ENCODE measurements around the gene CX3CL1.

The CX3CL1 gene

DNA sequence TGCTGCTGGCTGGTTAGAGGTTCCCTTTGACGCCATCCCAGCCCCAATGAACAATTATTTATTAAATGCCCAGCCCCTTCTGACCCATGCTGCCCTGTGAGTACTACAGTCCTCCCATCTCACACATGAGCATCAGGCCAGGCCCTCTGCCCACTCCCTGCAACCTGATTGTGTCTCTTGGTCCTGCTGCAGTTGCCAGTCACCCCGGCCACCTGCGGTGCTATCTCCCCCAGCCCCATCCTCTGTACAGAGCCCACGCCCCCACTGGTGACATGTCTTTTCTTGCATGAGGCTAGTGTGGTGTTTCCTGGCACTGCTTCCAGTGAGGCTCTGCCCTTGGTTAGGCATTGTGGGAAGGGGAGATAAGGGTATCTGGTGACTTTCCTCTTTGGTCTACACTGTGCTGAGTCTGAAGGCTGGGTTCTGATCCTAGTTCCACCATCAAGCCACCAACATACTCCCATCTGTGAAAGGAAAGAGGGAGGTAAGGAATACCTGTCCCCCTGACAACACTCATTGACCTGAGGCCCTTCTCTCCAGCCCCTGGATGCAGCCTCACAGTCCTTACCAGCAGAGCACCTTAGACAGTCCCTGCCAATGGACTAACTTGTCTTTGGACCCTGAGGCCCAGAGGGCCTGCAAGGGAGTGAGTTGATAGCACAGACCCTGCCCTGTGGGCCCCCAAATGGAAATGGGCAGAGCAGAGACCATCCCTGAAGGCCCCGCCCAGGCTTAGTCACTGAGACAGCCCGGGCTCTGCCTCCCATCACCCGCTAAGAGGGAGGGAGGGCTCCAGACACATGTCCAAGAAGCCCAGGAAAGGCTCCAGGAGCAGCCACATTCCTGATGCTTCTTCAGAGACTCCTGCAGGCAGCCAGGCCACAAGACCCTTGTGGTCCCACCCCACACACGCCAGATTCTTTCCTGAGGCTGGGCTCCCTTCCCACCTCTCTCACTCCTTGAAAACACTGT, 11.3 kb downstream of the CX3CL1 start:
- no peak overlapping the region for H3K4me3 Mint-ChIP-seq
- no peak for DNase-seq
- CTCF ChIA-PET = no interaction called here
- H3K27me3 Mint-ChIP-seq = peaks cover 16% of the 10 kb centered on the region
- H3K4me1 Mint-ChIP-seq = no peaks in the 10 kb centered on the region
- no peaks in the 10 kb centered on the region for H3K36me3 Mint-ChIP-seq
- H3K27ac Mint-ChIP-seq = no peak overlapping the region
- H3K9me3 Mint-ChIP-seq = no peaks in the 10 kb centered on the region

DNA sequence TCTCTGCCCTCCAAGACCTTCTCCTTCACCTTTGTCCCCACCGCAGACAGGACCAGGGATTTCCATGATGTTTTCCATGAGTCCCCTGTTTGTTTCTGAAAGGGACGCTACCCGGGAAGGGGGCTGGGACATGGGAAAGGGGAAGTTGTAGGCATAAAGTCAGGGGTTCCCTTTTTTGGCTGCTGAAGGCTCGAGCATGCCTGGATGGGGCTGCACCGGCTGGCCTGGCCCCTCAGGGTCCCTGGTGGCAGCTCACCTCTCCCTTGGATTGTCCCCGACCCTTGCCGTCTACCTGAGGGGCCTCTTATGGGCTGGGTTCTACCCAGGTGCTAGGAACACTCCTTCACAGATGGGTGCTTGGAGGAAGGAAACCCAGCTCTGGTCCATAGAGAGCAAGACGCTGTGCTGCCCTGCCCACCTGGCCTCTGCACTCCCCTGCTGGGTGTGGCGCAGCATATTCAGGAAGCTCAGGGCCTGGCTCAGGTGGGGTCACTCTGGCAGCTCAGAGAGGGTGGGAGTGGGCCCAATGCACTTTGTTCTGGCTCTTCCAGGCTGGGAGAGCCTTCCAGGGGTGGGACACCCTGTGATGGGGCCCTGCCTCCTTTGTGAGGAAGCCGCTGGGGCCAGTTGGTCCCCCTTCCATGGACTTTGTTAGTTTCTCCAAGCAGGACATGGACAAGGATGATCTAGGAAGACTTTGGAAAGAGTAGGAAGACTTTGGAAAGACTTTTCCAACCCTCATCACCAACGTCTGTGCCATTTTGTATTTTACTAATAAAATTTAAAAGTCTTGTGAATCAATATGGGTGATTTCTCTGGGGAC, 12.2 kb downstream of the CX3CL1 start:
- CTCF ChIA-PET = no interaction called here

GRCh38 chr16:57385083-57385482, 12.8 kb downstream of the CX3CL1 start:
- Mint-ChIP-seq H3K4me3 (no peak overlapping the region), H3K36me3 (no peaks in the 10 kb centered on the region), H3K4me1 (no peaks in the 10 kb centered on the region), H3K27ac (no peak overlapping the region), H3K9me3 (no peaks in the 10 kb centered on the region), H3K27me3 (peaks cover 16% of the 10 kb centered on the region)
- DNase-seq = no peak
- CTCF ChIA-PET = no interaction called here

More for the DNA sequence above, 12.2 kb downstream of the CX3CL1 start:
- DNase-seq = no peak
- Mint-ChIP-seq H3K27me3 (peaks cover 16% of the 10 kb centered on the region), H3K9me3 (no peaks in the 10 kb centered on the region), H3K4me3 (no peak overlapping the region), H3K27ac (no peak overlapping the region), H3K4me1 (no peaks in the 10 kb centered on the region), H3K36me3 (no peaks in the 10 kb centered on the region)

GRCh38 chr16:57386381-57386951, 14.2 kb downstream of the CX3CL1 start:
- peaks cover 24% of the 10 kb centered on the region for H3K27me3 Mint-ChIP-seq
- no peaks in the 10 kb centered on the region for H3K9me3 Mint-ChIP-seq
- H3K4me1 Mint-ChIP-seq = no peaks in the 10 kb centered on the region
- CTCF ChIA-PET = no interaction called here
- H3K36me3 Mint-ChIP-seq = no peaks in the 10 kb centered on the region
- no peak overlapping the region for H3K27ac Mint-ChIP-seq
- DNase-seq = no peak
- H3K4me3 Mint-ChIP-seq = no peak overlapping the region

DNA sequence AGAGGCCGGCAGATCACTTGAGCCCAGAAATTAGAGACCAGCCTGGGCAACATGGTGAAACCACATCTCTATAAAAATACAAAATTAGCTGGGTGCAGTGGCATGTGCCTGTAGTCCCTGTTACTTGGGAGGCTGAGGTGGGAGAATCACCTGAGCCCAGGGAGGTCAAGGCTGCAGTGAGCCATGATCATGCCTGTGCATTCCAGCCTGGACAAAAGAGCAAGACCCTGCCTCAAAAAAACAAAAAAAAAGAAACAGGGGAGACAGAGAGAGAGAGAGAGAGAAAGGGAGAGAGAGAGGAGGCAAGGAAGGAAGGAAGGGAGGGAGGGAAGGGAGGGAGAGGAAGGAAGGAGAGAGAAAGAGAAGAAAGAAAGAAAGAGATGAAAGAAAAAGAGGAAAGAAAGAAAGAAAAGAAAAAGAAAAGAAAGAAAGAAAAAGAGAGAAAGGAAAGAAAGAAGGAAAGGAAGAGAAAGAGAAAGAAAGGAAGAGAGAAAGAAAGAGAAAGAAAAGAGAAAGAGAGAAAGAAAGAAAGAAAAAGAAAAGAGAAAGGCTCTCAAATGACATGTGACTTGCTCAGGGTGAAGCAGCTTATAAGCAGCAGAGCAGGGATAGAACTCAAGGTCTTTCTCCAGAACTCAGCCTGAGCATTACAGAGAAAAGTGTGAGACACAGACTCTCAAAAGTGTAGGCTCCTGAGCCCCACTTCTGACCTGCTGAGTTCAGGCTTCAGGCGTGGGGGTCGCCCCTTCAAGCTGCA, 15.5 kb downstream of the CX3CL1 start:
- H3K36me3 Mint-ChIP-seq = no peaks in the 10 kb centered on the region
- DNase-seq = no peak
- no peak overlapping the region for H3K27ac Mint-ChIP-seq
- H3K27me3 Mint-ChIP-seq = peaks cover 31% of the 10 kb centered on the region
- H3K4me1 Mint-ChIP-seq = no peaks in the 10 kb centered on the region
- CTCF ChIA-PET = no interaction called here
- H3K4me3 Mint-ChIP-seq = no peak overlapping the region
- H3K9me3 Mint-ChIP-seq = no peaks in the 10 kb centered on the region

- Mint-ChIP-seq H3K27ac (no peak overlapping the region), H3K4me1 (no peaks in the 10 kb centered on the region), H3K27me3 (peaks cover 34% of the 10 kb centered on the region), H3K4me3 (no peak overlapping the region), H3K36me3 (no peaks in the 10 kb centered on the region), H3K9me3 (no peaks in the 10 kb centered on the region)
- CTCF ChIA-PET = no interaction called here
- no peak for DNase-seq
Measured at GRCh38 chr16:57388359-57389086, 16.2 kb downstream of the CX3CL1 start.

DNA sequence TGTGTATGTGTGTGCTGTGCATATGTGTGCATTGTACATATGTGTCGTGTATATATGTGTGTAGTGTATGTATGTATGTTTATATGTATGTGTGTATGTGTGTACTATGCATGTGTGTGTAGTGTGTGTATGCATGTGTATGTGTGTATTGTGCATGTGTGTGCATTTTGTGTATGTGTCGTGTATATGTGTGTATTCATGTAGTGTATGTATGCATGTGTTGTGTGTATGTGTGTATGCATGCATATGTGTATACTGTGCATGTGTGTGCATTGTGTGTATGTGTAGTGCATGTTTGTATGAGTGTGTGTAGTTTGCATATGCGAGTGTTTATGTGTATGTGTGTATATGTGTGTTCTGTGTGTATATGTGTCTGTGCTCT, 16.8 kb downstream of the CX3CL1 start:
- no peaks in the 10 kb centered on the region for H3K9me3 Mint-ChIP-seq
- H3K4me3 Mint-ChIP-seq = no peak overlapping the region
- no peak for DNase-seq
- H3K27ac Mint-ChIP-seq = no peak overlapping the region
- no peaks in the 10 kb centered on the region for H3K36me3 Mint-ChIP-seq
- H3K4me1 Mint-ChIP-seq = no peaks in the 10 kb centered on the region
- CTCF ChIA-PET = no interaction called here
- peaks cover 31% of the 10 kb centered on the region for H3K27me3 Mint-ChIP-seq

- Mint-ChIP-seq H3K36me3 (no peaks in the 10 kb centered on the region), H3K9me3 (no peaks in the 10 kb centered on the region), H3K4me1 (no peaks in the 10 kb centered on the region), H3K27me3 (peaks cover 28% of the 10 kb centered on the region), H3K4me3 (no peak overlapping the region), H3K27ac (no peak overlapping the region)
- no peak for DNase-seq
- CTCF ChIA-PET = interaction anchor here (1.9 kb wide), 1 partner anchor 26 kb away, joined by 4 read pairs; no protein-coding TSS in a partner anchor
Measured at GRCh38 chr16:57390636-57391295, 18.5 kb downstream of the CX3CL1 start.

GRCh38 chr16:57391300-57391699, 19.0 kb downstream of the CX3CL1 start:
- H3K9me3 Mint-ChIP-seq = no peaks in the 10 kb centered on the region
- no peak overlapping the region for H3K4me3 Mint-ChIP-seq
- no peak for DNase-seq
- H3K36me3 Mint-ChIP-seq = no peaks in the 10 kb centered on the region
- H3K27me3 Mint-ChIP-seq = peaks cover 28% of the 10 kb centered on the region
- H3K27ac Mint-ChIP-seq = no peak overlapping the region
- CTCF ChIA-PET = interaction anchor here (1.9 kb wide), 1 partner anchor 26 kb away, joined by 4 read pairs; no protein-coding TSS in a partner anchor
- H3K4me1 Mint-ChIP-seq = no peaks in the 10 kb centered on the region

GRCh38 chr16:57391708-57392107, 19.4 kb downstream of the CX3CL1 start:
- no peaks in the 10 kb centered on the region for H3K9me3 Mint-ChIP-seq
- no peak for DNase-seq
- peaks cover 28% of the 10 kb centered on the region for H3K27me3 Mint-ChIP-seq
- H3K27ac Mint-ChIP-seq = no peak overlapping the region
- H3K4me1 Mint-ChIP-seq = no peaks in the 10 kb centered on the region
- H3K36me3 Mint-ChIP-seq = no peaks in the 10 kb centered on the region
- no peak overlapping the region for H3K4me3 Mint-ChIP-seq
- CTCF ChIA-PET = interaction anchor here (1.9 kb wide), 1 partner anchor 25 kb away, joined by 4 read pairs; no protein-coding TSS in a partner anchor

GRCh38 chr16:57392694-57393093, 20.4 kb downstream of the CX3CL1 start:
- H3K27ac Mint-ChIP-seq = no peak overlapping the region
- no peaks in the 10 kb centered on the region for H3K9me3 Mint-ChIP-seq
- H3K4me1 Mint-ChIP-seq = no peaks in the 10 kb centered on the region
- H3K36me3 Mint-ChIP-seq = no peaks in the 10 kb centered on the region
- DNase-seq = no peak
- CTCF ChIA-PET = interaction anchor here (1.9 kb wide), 1 partner anchor 24 kb away, joined by 4 read pairs; no protein-coding TSS in a partner anchor
- no peak overlapping the region for H3K4me3 Mint-ChIP-seq
- H3K27me3 Mint-ChIP-seq = peaks cover 23% of the 10 kb centered on the region

- no peak for DNase-seq
- H3K27me3 Mint-ChIP-seq = peaks cover 19% of the 10 kb centered on the region
- H3K4me3 Mint-ChIP-seq = no peak overlapping the region
- H3K4me1 Mint-ChIP-seq = no peaks in the 10 kb centered on the region
- CTCF ChIA-PET = no interaction called here
- H3K36me3 Mint-ChIP-seq = no peaks in the 10 kb centered on the region
- no peak overlapping the region for H3K27ac Mint-ChIP-seq
- no peaks in the 10 kb centered on the region for H3K9me3 Mint-ChIP-seq
Measured at GRCh38 chr16:57394444-57394843, 22.2 kb downstream of the CX3CL1 start.

- H3K9me3 Mint-ChIP-seq = no peaks in the 10 kb centered on the region
- H3K4me1 Mint-ChIP-seq = no peaks in the 10 kb centered on the region
- H3K36me3 Mint-ChIP-seq = no peaks in the 10 kb centered on the region
- CTCF ChIA-PET = no interaction called here
- no peak for DNase-seq
- H3K4me3 Mint-ChIP-seq = no peak overlapping the region
- H3K27me3 Mint-ChIP-seq = peaks cover 19% of the 10 kb centered on the region
- H3K27ac Mint-ChIP-seq = no peak overlapping the region
Measured at GRCh38 chr16:57395026-57395425, 22.7 kb downstream of the CX3CL1 start.
